NCI-H1092 treated with DMSO at 0.1 percent for 48 hours (cell line): ENCODE data around the gene CACNA2D2.
A peak's percentile ranks its signal among the peaks of the same experiment; 100 is the strongest.

Experiments used
- DNase-seq: peaks from one replicate; lab custom pipeline; 2025; lab: John Stamatoyannopoulos, UW

CACNA2D2 gene

GRCh38 chr3:50393061-50393460 lies 110.4 kb downstream of the CACNA2D2 start:
- no peak for DNase-seq

DNA sequence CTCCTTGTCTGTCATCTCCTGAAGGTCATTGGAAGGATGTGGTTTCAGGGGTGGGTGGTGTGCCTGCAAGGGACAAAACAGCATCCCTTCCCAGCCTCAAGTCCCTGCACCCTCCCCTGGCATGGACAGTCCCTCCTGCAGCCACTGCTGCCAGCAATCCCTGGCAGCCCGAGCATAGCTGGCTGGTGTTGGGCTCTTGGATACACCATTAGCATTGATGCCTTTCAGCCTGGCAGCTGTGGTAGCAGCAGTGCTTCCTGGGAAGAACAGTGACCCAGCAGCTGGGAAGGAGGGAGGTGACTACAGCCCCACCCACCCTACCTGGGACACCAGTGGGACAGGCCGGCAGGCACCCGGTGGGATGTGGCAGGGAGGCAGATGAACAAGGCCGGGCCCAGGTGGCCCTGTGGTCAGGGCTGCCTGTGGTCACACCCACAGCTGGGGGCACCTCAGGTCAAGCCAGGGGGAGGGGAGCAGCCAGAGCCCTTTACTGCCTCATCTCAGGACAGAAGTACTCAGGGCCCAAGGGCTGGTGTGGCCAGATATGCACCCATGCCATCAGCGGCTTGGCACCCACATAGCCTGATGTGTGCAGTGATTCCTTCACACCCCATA lies 111.2 kb downstream of the CACNA2D2 start:
- no peak for DNase-seq

GRCh38 chr3:50390508-50391224 lies 112.8 kb downstream of the CACNA2D2 start:
- DNase-seq: peak; percentile 69

GRCh38 chr3:50389414-50389767 lies 114.0 kb downstream of the CACNA2D2 start:
- no peak for DNase-seq

- no peak for DNase-seq
Measured at GRCh38 chr3:50388720-50389413, 114.6 kb downstream of the CACNA2D2 start.

GRCh38 chr3:50388016-50388719 lies 115.3 kb downstream of the CACNA2D2 start:
- peak; percentile 23 for DNase-seq

DNA sequence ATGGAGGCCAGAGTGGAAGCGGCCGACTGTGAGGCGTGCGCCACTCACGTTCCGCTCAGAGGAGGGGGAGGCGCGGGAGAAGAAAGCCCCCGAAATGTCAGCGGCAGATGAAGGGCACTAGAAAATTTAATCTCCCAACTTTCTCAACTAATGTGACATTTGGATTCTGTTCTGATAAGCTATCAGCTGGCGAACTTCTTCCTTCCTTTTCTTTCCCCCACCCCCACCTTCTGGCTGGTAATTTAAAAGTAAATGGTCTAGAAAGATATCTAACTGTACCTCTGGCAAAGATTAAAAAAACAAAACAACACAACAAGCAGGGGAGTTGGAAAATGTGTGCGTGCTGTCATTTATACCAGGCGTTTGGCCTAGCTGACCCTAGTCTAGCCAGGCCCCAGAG lies 117.7 kb downstream of the CACNA2D2 start:
- no peak for DNase-seq

DNA sequence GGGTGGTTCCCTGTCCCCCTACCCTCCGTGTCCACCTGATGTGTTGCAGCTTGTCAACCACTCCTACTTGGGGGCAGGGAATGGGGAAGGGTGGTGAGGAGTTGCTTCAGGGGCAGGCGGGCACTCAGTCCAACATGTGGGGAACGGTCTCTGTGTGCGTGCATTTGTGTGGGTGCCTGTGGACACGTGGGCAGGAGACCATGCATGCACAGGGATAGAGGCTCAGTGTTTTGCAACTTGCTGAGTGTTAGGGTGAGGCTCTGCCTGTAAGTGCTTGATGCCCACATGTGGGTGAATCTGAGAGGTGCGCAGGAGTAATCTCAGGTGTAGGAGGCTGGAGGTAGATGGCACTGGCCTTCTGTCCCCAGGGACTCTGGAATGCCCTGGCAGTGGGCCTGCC lies 119.7 kb downstream of the CACNA2D2 start:
- no peak for DNase-seq

DNA sequence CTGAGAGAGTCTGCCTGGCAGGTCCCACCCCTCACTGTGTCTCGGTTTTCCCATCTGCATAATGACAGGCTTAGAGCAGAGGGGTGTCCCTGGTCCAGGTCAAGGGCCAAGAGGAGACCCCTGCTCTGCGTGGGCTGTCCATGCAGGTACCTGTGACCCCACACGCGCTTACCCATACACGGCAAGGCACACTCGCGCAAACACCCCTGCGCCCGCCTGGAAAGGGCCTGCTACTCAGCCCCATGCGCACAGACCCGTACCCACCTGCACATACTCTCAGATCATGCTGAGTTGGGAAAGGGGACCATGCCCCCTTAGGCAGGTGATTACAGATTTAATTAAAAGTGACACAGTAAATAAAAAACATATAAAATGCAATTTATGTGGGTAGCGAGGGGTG lies 120.7 kb downstream of the CACNA2D2 start:
- DNase-seq: no peak

DNA sequence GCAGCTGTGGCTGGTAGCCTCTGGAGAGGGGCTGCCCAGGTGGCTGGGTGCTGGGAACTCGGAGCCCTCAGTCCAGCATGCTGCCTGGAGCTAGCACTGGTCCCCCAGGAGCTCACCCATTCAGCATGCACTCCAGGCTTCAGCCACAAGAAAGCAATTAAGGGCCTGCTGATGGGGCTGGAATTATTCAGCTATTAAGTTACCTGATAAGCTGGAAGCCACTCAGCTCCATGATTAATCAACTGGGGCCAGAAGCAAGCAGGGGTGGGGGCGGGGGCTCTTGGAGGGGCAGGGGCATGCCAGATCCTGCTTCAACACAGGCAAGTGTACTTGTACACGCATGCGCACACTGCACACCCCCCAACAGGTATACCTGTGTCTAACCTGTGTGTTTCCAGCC lies 122.1 kb downstream of the CACNA2D2 start:
- peak; percentile 39 for DNase-seq

DNA sequence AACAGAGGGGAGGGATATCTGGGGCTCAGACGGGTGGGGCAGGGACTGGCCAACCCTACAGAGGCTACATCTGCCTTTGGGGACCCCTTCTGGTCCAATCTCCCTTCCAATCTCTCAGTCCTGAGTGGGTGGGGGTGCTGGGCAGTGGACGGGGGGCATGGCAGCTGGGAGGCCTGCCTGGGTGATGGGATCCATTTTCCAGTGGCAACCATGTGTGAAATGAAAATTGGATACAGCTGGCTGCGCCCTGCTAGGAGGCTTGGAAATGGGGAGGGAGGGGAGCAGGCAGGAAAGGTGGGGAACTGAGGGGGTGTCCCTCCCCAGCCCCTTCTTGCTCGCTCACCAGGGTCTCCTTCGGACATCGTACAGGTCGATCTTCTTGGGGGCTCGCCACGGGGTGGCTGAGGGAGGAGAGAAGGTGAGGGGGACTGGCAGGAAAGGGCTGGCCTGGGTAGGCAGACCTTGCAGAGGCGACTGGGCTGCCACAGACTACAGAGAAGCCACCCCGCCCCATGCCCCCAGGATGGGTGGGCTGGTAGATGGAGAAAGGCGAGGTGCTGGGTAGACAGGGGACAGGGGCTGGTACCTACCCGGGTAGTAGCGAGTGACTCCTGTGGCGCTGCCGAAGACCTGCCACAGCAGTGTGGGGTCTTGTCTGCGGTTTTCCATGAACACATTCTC lies 122.9 kb downstream of the CACNA2D2 start:
- DNase-seq: no peak

DNA sequence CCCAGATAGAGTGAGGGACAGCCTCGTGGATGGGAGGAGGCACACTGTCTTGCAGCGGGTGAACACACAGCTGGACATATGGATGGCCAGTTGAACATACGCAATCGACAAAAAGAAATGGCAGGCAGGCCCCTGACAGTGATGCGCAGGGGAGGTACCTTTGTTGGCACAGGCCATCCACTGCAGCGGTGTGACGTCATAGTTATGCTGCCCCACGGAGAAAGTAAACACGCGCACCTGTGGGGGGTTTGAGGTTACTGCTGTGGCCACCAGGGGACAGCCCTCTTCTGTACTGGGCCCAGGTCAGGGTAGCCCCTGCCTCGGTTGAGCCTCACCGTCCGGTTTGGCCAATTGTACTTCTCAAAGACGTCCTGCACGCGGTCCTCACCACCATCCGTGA lies 124.7 kb downstream of the CACNA2D2 start:
- no peak for DNase-seq

DNA sequence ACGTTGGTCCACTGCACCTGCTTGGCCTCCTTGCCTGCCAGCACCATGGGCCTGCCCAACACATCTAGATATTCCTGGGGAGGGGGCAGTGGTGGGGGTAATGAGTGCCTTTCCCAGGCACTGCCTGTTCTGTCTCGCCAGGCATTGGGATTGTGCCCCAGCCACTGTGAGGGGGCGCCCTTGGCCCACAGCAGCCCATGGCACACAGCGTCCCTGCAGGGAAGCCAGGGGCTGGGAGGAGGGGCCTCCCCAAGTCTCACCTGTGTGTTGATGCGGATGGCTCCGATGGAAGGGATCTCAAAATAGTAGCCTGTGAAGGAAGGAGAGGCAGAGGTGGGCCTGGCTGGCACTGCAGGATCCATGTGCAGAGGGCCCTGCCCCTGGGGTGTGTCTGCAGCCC lies 125.4 kb downstream of the CACNA2D2 start:
- no peak for DNase-seq

DNA sequence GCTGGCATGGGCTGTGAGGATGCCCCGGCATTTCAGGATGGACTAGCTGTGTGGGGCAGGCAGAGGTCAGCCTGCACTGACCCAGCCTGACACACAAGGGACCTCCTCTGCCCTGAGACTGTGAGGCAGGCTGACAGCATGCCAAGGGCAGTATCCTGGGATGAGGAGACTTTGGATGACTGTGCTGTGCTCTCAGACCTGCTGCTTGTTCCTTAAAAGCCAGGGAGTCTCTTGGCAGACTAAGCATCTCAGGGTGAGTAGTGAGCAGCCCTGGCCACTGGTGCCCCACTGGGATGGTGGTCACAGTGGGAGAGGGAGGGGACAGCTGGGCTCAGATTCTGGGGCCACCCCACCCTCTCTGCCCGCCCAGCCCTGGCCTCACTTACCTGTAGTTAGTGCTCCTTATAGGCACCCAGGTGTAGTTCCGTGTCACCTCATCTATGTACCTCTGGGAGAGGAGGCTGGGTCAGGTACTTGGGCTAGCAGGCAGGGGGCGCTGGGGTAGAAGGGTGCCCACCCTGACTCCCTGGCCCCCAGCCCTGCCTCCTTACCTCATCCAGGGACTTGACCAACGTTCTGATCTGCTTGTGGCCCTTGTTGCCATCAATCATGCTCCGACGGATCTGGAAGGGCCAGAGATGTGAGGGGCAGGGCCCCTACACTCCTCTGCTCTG lies 128.0 kb downstream of the CACNA2D2 start:
- no peak for DNase-seq

- no peak for DNase-seq
Measured at GRCh38 chr3:50374363-50375257, 128.8 kb downstream of the CACNA2D2 start.

DNA sequence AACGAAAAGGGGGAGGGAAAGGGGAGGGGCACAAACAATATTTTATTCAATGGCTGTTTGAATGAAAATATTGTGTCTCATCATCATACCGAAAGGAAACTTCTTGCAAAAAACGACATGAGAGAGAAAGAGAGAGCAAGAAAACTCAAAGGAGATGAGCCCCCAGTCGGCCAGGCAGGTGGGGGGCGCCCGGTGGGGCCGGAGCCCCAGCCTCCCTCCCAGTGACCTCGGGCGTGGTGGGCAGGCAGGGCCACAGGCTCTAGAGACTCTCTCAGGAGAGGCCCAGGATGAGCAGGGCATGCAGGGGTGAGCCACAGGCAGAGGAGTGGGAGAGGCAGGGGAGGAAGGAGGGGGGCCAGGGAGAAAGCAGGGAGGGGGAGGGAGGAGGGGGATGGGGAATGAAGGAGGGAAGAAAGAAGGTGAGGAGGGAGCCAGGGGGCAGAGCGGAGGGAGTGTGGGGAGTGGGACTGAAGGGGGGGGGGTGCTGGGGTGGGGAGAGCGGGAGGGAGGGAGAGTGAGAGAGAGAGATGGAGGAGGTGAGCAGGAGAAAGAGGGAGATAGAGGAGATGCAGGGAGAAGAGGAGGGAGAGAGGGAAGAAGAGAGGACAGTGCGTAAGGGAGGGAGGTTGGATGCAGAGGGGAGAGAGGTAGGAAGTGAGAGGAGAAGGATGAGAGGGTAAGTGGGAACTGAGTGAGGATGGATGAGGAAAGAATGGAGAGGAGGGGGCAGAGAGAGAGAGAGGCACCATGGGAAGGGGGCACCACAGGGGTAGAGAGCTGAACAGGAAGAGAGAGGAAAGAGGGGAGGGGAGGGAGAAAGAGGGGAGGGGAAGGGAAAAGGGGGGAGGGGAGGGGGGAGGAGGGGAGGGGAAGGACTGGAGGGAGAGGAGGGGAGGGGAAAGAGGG lies 130.0 kb downstream of the CACNA2D2 start:
- no peak for DNase-seq

GRCh38 chr3:50372349-50372748 lies 131.1 kb downstream of the CACNA2D2 start:
- peak; percentile 18 for DNase-seq

DNA sequence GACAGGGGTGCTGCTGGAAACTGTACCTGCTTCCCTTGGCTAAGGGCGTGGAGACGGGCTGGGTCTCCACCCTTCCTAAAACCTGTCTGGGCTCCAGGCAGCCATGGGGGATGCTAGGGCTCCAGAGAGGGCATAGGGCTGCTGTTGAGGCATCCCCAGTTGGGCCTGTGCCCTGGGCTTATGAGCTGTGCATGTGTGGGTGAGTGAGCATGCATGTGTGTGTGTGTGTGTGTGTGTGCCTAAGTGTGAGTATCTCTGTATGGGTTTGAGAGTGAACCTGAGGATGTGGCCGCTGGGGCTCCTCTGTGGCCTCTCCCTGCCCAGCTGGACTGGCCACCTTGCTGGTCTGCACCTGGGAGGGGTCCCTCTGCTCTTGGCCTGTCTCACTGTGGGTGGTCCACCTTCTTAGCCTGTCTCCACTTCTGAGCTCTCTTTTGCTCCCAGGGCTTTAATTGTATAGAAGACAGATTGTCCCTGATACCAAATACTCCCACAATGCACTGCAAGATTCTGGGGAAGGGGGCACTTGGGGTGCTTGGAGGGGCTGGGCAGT lies 132.2 kb downstream of the CACNA2D2 start:
- DNase-seq: no peak

- DNase-seq: peak; percentile 26
Measured at GRCh38 chr3:50370594-50370993, 132.8 kb downstream of the CACNA2D2 start.
